SK-N-DZ (cell line): Measurements from ENCODE around the gene UNC5B.
"Not testable (repeated sequence)": the region's sequence is repeated elsewhere in the genome, so short reads cannot be mapped to it uniquely, and the experiment has no call there.

ENCODE experiments used
- DNase-seq: peaks from one replicate; pipeline ENCODE4 v3.0.0-alpha.2; 2015; ENCODE audit warnings: low spot score

UNC5B gene

GRCh38 chr10:71209352-71209715 is 3.0 kb upstream of the UNC5B start:
- no peak for DNase-seq

DNA sequence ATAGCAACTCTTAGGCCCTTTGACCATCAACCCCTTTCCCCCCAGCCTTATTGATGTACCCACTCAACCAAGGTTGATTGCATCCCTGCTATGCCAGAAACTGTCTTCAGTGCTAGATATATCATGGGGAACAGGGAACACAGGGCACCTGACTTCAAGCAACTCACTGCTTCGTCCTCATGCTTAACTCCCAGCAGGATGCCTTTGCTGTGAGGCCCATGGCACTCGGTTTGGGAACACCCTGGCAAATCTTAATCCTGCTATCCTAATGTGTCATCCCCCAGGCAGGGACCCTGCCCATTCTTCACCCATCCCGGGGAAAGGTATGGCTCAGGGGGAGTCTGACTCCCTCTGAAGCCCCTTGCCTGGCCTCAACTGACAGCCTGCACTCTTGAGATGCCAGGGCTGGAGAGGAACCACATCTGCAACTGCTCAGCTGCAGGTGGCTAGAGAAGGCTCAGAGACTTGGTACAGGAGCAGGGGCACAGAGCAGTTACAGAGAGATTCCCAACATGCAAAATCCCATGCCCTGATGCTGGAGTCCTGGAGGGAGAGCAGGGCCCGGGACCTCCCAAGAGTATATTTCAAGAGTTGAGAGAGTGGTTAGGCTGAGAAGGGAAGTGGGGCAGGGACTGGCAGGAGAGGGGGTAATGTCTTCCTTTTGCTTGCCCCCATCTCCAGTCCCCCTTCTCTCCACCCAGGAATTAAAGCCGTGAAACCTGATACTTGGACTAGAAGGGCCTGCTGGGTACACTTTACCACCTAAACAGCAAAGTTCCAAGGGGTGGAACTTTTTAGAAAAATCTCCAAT is 2.4 kb upstream of the UNC5B start:
- no peak for DNase-seq

- no peak for DNase-seq
These were observed 1.9 kb upstream of the UNC5B start for GRCh38 chr10:71210542-71210871.

GRCh38 chr10:71211053-71211452 is 1.3 kb upstream of the UNC5B start:
- no peak for DNase-seq

- no peak for DNase-seq
These were observed 524 bp upstream of the UNC5B start for GRCh38 chr10:71211775-71212317.

GRCh38 chr10:71213127-71213621 is 804 bp downstream of the UNC5B start:
- peak; percentile 60 for DNase-seq

- no peak for DNase-seq
These were observed 1.5 kb downstream of the UNC5B start for GRCh38 chr10:71213761-71214440.

DNA sequence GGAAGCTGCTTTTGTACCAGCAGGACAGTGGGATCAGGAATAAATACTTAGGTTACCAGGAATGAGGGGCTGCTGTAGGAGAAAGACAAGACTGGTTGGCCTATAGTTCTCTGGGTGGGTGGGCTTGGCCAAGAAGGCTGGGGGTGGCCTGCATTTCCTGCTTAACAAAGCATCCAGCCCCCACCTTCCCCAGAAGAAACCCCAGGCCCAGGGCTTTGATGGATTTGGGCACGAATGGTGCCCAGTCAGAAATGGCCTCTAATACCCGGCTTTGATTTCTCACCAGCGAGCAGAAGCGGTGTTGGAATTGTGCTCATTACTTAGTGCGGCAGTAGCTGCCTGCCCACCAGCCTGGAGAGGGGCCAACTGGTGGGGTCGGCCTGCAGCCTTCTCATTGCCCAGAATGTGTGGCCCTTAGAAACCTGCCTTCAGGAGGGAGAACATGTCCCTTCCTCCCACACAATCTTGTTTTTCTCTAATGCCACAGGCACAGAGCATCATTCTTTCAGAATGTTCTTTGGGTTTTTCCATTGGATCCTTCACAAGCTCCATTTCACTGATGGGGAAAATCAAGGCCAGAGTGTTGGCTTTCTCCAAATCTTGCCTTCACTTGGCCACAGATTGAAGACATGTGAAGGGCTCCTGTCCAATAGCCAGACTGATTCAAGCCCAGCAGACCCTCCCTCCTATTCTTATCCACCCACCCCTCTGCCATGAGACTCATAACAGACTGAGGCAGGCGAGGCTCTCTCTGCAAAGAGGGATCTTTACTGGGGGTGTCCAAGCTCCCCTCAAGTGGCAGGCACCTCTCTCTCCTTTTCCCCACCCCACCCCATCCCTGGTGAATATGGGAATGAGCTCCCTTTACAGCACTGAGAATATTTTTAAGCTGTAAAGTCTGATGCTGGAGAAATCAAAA is 2.5 kb downstream of the UNC5B start:
- DNase-seq = no peak

DNA sequence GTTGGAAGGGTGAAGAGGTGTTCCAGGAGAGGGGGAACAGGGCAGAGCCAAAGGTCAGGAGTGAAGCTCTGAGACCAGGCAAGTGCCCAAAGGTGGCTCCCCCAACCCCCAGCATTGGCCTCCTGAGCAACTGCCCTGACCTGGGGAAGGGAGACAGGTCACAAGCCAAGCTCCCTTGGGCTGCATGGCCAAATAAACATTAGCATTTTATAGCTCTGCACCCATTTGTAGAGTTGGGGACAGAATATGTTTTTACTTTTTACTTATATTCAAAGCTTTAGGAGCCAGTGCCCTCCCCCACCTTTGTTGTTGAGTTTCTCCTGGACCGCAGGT is 4.0 kb downstream of the UNC5B start:
- DNase-seq = no peak

GRCh38 chr10:71216751-71217265 is 4.4 kb downstream of the UNC5B start:
- no peak for DNase-seq

- no peak for DNase-seq
These were observed 5.1 kb downstream of the UNC5B start for GRCh38 chr10:71217266-71218045.

DNA sequence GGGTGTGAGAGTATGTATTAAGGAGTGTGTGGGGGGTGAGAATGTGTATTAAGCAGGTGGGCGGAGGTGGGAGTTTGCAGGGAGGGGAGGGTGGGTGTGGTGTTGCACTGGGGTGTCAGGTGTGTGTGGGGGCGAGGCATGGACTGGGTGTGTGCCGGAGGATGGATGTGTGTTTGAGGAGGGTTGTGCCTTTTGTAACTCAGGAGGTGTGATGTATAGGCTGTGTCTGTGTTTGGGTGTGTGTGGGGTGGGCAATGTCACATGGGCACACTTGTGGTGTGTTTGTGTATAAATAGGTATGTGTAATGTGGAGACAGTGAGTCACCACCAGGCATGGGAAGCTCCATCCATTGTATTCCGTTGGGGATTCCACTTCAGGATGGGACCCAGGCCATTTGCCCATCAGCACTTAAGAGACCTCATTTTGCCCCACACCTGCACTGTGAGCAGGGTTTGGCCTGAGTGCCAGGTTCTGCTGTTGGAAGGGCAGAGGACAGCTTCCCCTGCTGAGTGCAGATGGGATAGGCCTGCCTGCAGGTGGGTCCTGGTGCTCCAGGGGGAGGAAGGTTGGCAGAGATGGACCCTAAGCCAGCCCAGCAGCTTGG is 5.8 kb downstream of the UNC5B start:
- DNase-seq = no peak

- no peak for DNase-seq
These were observed 6.3 kb downstream of the UNC5B start for GRCh38 chr10:71218651-71219050.

- not testable (repeated sequence) for DNase-seq
These were observed 7.0 kb downstream of the UNC5B start for GRCh38 chr10:71219236-71219917.

DNA sequence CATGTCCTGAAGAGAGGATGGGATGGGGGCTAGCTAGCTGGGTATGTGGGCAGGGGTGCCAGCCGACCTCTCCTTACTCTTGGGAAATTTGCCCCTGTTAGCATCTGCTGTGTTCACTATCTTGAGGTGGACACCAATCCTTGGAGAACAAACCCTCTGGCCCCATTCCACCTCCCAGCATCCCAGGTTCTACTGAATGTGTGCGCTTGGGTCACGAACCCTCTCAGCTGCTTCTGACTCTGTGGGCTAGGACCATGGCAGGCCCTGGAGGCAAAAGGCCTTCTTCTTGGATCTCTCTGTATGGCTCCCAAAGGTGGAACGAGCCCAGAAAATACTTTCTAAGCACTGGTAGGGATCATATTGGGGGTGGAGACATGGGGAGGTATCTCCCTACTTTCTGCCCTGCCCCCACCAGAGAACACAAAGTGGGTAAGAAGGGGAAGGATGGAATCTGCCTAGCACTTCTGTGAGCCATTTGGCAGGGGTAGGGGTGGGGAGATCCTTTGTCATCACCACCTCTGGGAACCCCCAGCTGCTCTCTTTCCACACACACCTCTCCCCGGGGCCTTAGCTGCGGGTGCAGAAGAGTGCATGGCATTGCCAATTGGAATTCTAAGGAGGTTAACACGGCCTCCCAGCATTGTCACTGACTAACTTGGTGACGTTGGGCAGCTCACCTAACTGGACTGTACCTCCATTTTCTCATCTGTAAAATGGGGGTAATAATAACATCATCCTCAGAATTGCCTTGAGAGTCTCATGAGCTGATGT is 7.7 kb downstream of the UNC5B start:
- DNase-seq = no peak

DNA sequence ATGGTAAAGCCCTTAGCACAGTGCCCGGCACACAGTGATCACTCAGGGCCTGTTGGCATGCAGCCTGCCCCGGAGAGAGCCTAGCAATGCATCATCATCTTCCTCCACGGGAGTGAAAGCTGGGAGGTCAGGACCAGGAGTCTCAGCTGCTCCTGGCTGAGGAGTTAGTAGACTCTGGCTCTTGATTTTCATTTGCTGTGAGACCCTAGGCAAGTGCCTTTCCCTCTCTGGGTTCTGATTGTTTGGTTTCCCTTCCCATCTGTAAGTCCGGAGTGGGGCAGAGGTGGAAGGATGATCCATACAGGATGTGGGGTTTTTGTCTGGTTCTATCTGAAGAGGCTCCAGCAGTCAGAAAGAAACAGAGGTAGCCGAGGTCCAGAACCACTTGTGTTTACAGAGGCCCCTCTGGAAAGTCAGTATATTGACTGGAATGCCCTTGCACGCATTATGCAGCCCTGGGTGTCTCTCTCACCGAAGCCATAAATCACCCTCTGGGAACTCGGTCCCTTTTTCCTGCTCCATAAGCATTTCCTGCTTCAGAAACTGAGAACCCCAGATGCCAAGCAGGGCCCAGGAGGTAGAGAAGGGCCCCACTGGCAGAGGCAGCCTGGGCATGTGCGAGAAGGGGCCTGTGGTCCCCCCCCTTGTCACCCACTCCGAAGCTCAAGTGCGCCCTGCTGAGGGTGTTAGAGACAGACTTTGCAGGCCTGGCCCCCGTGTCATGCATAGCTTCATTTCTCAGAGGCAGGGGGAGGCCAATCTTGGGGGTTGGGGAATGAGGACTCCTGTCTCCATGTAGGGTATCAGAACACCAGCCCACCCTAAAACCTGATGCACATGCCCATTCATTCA is 8.5 kb downstream of the UNC5B start:
- no peak for DNase-seq

DNA sequence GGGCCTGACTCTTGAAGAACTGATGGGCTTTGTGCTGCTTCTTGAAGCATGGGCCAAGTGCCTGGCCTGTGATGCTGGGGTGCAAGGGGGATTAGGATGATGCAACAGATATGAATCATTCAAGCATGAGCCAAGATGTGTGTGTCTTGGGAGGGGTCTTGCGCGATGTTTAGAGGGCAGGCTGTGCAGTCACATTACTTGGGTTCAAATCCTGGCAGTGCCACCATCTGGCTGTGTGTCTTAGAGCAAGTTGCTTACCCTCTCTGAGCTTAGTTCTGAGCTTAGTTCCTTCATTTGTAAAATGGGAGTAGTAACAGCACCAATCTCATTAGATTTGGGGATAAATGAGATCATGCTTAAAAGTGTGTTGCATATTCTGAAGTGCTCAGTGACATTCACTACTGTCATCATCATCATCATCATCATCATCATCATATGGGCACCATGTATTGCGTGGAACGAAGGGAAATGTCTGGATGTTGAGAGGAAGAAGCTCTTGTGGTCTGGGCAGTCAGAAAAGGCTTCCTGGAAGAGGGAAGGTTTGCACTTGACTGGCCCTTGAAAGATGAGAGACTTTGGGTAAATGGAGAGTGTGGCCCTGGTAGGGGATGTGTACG is 9.3 kb downstream of the UNC5B start:
- no peak for DNase-seq
